Activated T-cell treated with anti-CD3 and anti-CD28 coated beads for 24 hours (primary cell): ENCODE measurements around the gene CTNNA3.
"Not testable (repeated sequence)": the region's sequence is repeated elsewhere in the genome, so short reads cannot be mapped to it uniquely, and the experiment has no call there.

Source experiments
- DNase-seq: peaks from one replicate; pipeline ENCODE4 v3.0.0-alpha.2; 2020; ENCODE audit warnings: low read depth

The CTNNA3 gene

GRCh38 chr10:67602268-67602950 is 93.6 kb downstream of the CTNNA3 start:
- DNase-seq, result no peak

GRCh38 chr10:67599597-67599996 is 96.4 kb downstream of the CTNNA3 start:
- DNase-seq, result no peak

GRCh38 chr10:67596641-67597040 is 99.4 kb downstream of the CTNNA3 start:
- no peak for DNase-seq

- DNase-seq, result no peak
These were observed 108.2 kb downstream of the CTNNA3 start for GRCh38 chr10:67587771-67588170.

GRCh38 chr10:67575532-67575931 is 120.5 kb downstream of the CTNNA3 start:
- no peak for DNase-seq

- DNase-seq, result no peak
These were observed 122.5 kb downstream of the CTNNA3 start for GRCh38 chr10:67573484-67573883.

- no peak for DNase-seq
These were observed 124.5 kb downstream of the CTNNA3 start for GRCh38 chr10:67571503-67571902.

- not testable (repeated sequence) for DNase-seq
These were observed 137.7 kb downstream of the CTNNA3 start for GRCh38 chr10:67558311-67558710.

GRCh38 chr10:67553254-67553653 is 142.7 kb downstream of the CTNNA3 start:
- DNase-seq, result no peak

GRCh38 chr10:67550838-67551402 is 145.1 kb downstream of the CTNNA3 start:
- no peak for DNase-seq

GRCh38 chr10:67550046-67550445 is 145.9 kb downstream of the CTNNA3 start:
- DNase-seq, result no peak

GRCh38 chr10:67549390-67549789 is 146.6 kb downstream of the CTNNA3 start:
- DNase-seq, result no peak

- no peak for DNase-seq
These were observed 154.6 kb downstream of the CTNNA3 start for GRCh38 chr10:67541411-67541810.

- no peak for DNase-seq
These were observed 156.7 kb downstream of the CTNNA3 start for GRCh38 chr10:67539312-67539711.

GRCh38 chr10:67537906-67538305 is 158.1 kb downstream of the CTNNA3 start:
- no peak for DNase-seq

GRCh38 chr10:67533376-67533775 is 162.6 kb downstream of the CTNNA3 start:
- DNase-seq, result no peak

GRCh38 chr10:67530990-67531389 is 165.0 kb downstream of the CTNNA3 start:
- not testable (repeated sequence) for DNase-seq

GRCh38 chr10:67527351-67527750 is 168.6 kb downstream of the CTNNA3 start:
- DNase-seq, result no peak

- DNase-seq, result no peak
These were observed 174.4 kb downstream of the CTNNA3 start for GRCh38 chr10:67521546-67521945.

GRCh38 chr10:67520924-67521520 is 175.0 kb downstream of the CTNNA3 start:
- DNase-seq, result peak; percentile 11

GRCh38 chr10:67519434-67519833 is 176.6 kb downstream of the CTNNA3 start:
- no peak for DNase-seq

GRCh38 chr10:67518756-67519155 is 177.2 kb downstream of the CTNNA3 start:
- no peak for DNase-seq

GRCh38 chr10:67518043-67518442 is 178.0 kb downstream of the CTNNA3 start:
- no peak for DNase-seq

- DNase-seq, result no peak
These were observed 189.3 kb downstream of the CTNNA3 start for GRCh38 chr10:67506757-67507091.
